Stimulated activated CD8-positive, alpha-beta memory T cell treated with anti-CD3 and anti-CD28 coated beads, Interleukin-4, amount 100 ng/mL, for 24 hours (primary cell): Measurements from ENCODE around the gene ANKRD11.

Source experiments
- DNase-seq: peaks from one replicate; pipeline ENCODE4 v3.0.0-alpha.2; 2020; ENCODE audit warnings: low read depth

The ANKRD11 gene

GRCh38 chr16:89506791-89507191 lies 16.4 kb upstream of the ANKRD11 start:
- no peak for DNase-seq

- DNase-seq = no peak
These were observed 15.7 kb upstream of the ANKRD11 start for GRCh38 chr16:89506113-89506504.

- peak; percentile 76 for DNase-seq
These were observed 15.1 kb upstream of the ANKRD11 start for GRCh38 chr16:89505204-89506112.

GRCh38 chr16:89504091-89504490 lies 13.7 kb upstream of the ANKRD11 start:
- no peak for DNase-seq

GRCh38 chr16:89502081-89502843 lies 11.9 kb upstream of the ANKRD11 start:
- DNase-seq = no peak

- DNase-seq = no peak
These were observed 9.4 kb upstream of the ANKRD11 start for GRCh38 chr16:89499767-89500166.

- DNase-seq = no peak
These were observed 8.5 kb upstream of the ANKRD11 start for GRCh38 chr16:89498839-89499238.

GRCh38 chr16:89495121-89495520 lies 4.8 kb upstream of the ANKRD11 start:
- DNase-seq = no peak

- no peak for DNase-seq
These were observed 3.4 kb upstream of the ANKRD11 start for GRCh38 chr16:89493776-89494175.

- DNase-seq = no peak
These were observed 1.8 kb upstream of the ANKRD11 start for GRCh38 chr16:89491974-89492687.

GRCh38 chr16:89491238-89491869 lies 993 bp upstream of the ANKRD11 start:
- no peak for DNase-seq

GRCh38 chr16:89489898-89490438 lies 393 bp downstream of the ANKRD11 start:
- DNase-seq = no peak

- DNase-seq = peak; percentile 72
These were observed 1.1 kb downstream of the ANKRD11 start for GRCh38 chr16:89489040-89489897.

- DNase-seq = no peak
These were observed 4.6 kb downstream of the ANKRD11 start for GRCh38 chr16:89485701-89486246.

- no peak for DNase-seq
These were observed 5.3 kb downstream of the ANKRD11 start for GRCh38 chr16:89484923-89485679.

- no peak for DNase-seq
These were observed 6.3 kb downstream of the ANKRD11 start for GRCh38 chr16:89484041-89484501.

GRCh38 chr16:89482817-89483205 lies 7.5 kb downstream of the ANKRD11 start:
- no peak for DNase-seq

GRCh38 chr16:89482150-89482816 lies 8.1 kb downstream of the ANKRD11 start:
- DNase-seq = no peak

- DNase-seq = no peak
These were observed 8.9 kb downstream of the ANKRD11 start for GRCh38 chr16:89481356-89481955.
